Heart right ventricle (tissue), 16 donors: Measurements from ENCODE around the gene IMP3. TPM values are rescaled to one million over a fixed set of nuclear protein-coding genes. Genes with fewer than 3 reads are reported as not detected.

Source experiments
- ATAC-seq, 8 donors: fragments of 200-7000 bp; cut with Tn5 transposase; one replicate each; pipeline ENCODE4 v1.9.1; 2020; ENCODE audit warnings: mild to moderate bottlenecking in 8 of 8, moderate library complexity in 8 of 8, moderate number of reproducible peaks in 1 of 8
- DNase-seq, 2 donors: peaks; one replicate each; pipeline ENCODE4 v3.0.0-alpha.2; 2020
- H3K27ac ChIP-seq, 10 donors: fragments of 200-600 bp; sonication (generic) in 2 of 10; one replicate each; pipeline versions ENCODE4 v1.5.0 to v1.8.0; 2020 to 2022; ENCODE audit warnings: mild to moderate bottlenecking in 3 of 10
- H3K27me3 ChIP-seq, 7 donors: fragments of 200-600 bp; one replicate each; pipeline ENCODE4 v1.8.0; 2021 to 2022; ENCODE audit warnings: mild to moderate bottlenecking in 2 of 7
- H3K36me3 ChIP-seq, 9 donors: fragments of 200-600 bp; sonication (generic) in 1 of 9; one replicate each; pipeline versions ENCODE4 v1.5.0 to v1.8.0; 2020 to 2022; ENCODE audit warnings: mild to moderate bottlenecking in 2 of 9
- H3K4me1 ChIP-seq, 9 donors: fragments of 200-600 bp; sonication (generic) in 1 of 9; one replicate each; pipeline versions ENCODE4 v1.5.0 to v1.8.0; 2020 to 2022; ENCODE audit warnings: mild to moderate bottlenecking in 4 of 9
- H3K4me3 ChIP-seq, 10 donors: fragments of 200-600 bp; sonication (generic) in 2 of 10; one replicate each; pipeline versions ENCODE4 v1.5.0 to v1.8.0; 2020 to 2022; ENCODE audit warnings: mild to moderate bottlenecking in 7 of 10, moderate library complexity in 2 of 10
- H3K9me3 ChIP-seq, 11 donors: fragments of 200-600 bp in 10 of 11; sonication (generic) in 2 of 11; one replicate each; pipeline versions ENCODE4 v1.5.0 to v1.8.0; 2013 to 2022; ENCODE audit warnings: mild to moderate bottlenecking in 2 of 11, control low read depth in 1 of 11, moderate library complexity in 1 of 11
- CTCF ChIP-seq, 9 donors: fragments of 200-600 bp; sonication (generic) in 2 of 9; IDR thresholded peaks; one replicate each; pipeline versions ENCODE4 v1.5.0 to v1.8.0; 2021 to 2022; ENCODE audit warnings: antibody characterized with exemption in 9 of 9, mild to moderate bottlenecking in 5 of 9, moderate library complexity in 1 of 9
- WGBS, 2 donors: extraction: QIAGEN DNeasy Blood & Tissue Kit; methylation state at CpG; one replicate each; pipeline ENCODE4 v1.1.7; 2013; ENCODE audit warnings: inconsistent platforms in 1 of 2; 5-methylcytosine and 5-hydroxymethylcytosine counted together
- intact Hi-C, 10 donors: fragments of 100-400 bp; cut with DNase I; formaldehyde crosslinking; loops; one replicate each; pipeline versions ENCODE4 v1.11.1 to v1.14.2; 2022
- polyA plus RNA-seq, 2 donors: library from polyadenylated mRNA; stranded (reverse); fragments of 200-250 nt; gene quantifications; one replicate each; pipeline ENCODE4 v1.2.3, GENCODE V29; 2013
- total RNA-seq, 10 donors: library from RNA; stranded (reverse); fragmentation: NEBNext Ultra II Directional in 3 of 10; extraction: Animal tissue kit (Norgen Biotek cat#: 25700) in 3 of 10; gene quantifications; one replicate each; pipeline versions ENCODE4 v1.2.1 to v1.2.4, GENCODE V29; 2021 to 2023
- donor health status: Arrhythmogenic right ventricular cardiomyopathy.
- donor health status: ischemic (EF 13 %, LVEDD 7.1; RV severe dilation, severe dysfunction).
- donor health status: healthy with polysubstance abuse.
- donor health status: DM: no; HTN: yes; CAD: no.
- donor health status: DM: no; HTN: no; CAD: no.
- donor health status: ischemic (EF 25% LVEDD 6.9; RV normal size, moderate dysfunction).
- donor health status: ischemic (EF 25% LVEDD 5.7; RV mildly dilated, moderate dysfunction).
- donor health status: healthy.
- donor health status: DM: yes; HTN: yes; CAD: no.
- donor health status: Ischemic cardiomyopathy.
- donor health status: ischemic (EF 35%, LVEDD 5.7; RV mildly dilated, moderate dysfunction).
- donor health status: nonischemic (EF 11% LVEDD 7.7; RV severe dilation, severe dysfunction).
- donor health status: DM: yes; HTN: yes; CAD: no.
- donor health status: PGD.
- donor health status: ischemic (EF 29% LVEDD 5.4; RV normal size, mild dysfunction).
- donor health status: nonischemic (EF 23%, LVEDD 6.1; RV moderate dilation, normal function).

The IMP3 gene
- total and polyA plus RNA-seq, 12 donors, result 33.7 to 77.2 (median 40.2) TPM

DNA sequence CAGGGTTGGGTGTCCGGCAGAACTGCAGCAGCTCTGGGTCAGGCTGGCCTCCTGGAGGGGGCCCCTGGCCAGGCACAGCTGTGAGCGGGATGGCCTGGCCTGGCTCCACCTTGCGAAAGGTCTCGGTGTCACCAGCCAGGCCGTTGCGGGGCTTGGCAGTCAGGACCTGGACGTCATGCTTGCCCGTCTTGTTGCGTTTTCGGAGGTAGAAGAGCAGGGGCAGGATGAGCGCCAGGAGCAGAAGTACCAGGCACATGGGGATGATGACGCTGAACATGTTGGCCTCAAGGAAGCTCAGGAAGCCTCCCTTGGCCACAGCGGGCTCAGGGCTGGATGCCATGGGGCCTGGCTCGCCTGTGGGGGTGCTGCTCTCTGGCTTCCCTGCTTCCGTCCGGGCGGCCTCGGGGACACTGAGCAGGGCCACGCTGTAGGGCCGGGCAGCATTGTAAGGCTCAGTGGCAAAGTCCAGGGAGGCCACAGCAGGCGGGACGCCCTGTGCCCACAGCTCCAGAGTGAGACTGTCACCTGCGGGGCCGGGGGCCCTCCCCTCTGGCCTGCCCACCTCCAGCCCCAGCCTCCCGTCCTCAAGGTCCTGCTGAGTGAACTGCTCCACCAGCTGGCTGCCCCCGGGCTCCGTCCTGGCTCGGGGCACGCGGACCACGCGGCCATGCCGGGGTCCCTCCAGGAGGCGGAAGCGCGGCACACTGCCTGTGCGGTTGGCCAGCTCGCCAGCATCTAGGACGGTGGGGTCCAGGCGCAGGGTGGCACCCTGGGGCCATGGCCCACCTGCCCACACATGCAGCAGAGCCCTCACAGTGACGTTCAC, 35.8 kb upstream of the IMP3 start:
- Histone ChIP-seq H3K27me3 (no peaks in the 10 kb centered on the region), H3K27ac (peak overlapping the region in 4 of 10 donors; percentile 24 to 60 (median 36)), H3K9me3 (no peaks in the 10 kb centered on the region), H3K36me3 (peaks cover 0 to 30% (median 0%) of the 10 kb centered on the region in 9 donors), H3K4me3 (no peak overlapping the region), H3K4me1 (peaks cover 20 to 57% (median 37%) of the 10 kb centered on the region in 9 donors)
- no peak for TF ChIP-seq CTCF (IDR thresholded peaks at IDR 0.05)
- ATAC-seq (peak in 2 of 8 donors; percentile 3 to 19), DNase-seq (peak in 1 of 2 donors; percentile 42)
- 87 to 91% methylated on average over 41 of the region's 41 CpGs for WGBS, 2 donors
- intact Hi-C loops, result loop anchor here in 1 of 10 donors (10.0 kb wide), 1 partner anchor 161 kb away; no protein-coding TSS in a partner anchor

GRCh38 chr15:75674366-75674765, 34.3 kb upstream of the IMP3 start:
- H3K27ac ChIP-seq, result peak overlapping the region in 4 of 10 donors; percentile 11 to 79 (median 66)
- ATAC-seq, result no peak
- WGBS, 2 donors, result 77 to 92% methylated on average over 8 of the region's 8 CpGs

DNA sequence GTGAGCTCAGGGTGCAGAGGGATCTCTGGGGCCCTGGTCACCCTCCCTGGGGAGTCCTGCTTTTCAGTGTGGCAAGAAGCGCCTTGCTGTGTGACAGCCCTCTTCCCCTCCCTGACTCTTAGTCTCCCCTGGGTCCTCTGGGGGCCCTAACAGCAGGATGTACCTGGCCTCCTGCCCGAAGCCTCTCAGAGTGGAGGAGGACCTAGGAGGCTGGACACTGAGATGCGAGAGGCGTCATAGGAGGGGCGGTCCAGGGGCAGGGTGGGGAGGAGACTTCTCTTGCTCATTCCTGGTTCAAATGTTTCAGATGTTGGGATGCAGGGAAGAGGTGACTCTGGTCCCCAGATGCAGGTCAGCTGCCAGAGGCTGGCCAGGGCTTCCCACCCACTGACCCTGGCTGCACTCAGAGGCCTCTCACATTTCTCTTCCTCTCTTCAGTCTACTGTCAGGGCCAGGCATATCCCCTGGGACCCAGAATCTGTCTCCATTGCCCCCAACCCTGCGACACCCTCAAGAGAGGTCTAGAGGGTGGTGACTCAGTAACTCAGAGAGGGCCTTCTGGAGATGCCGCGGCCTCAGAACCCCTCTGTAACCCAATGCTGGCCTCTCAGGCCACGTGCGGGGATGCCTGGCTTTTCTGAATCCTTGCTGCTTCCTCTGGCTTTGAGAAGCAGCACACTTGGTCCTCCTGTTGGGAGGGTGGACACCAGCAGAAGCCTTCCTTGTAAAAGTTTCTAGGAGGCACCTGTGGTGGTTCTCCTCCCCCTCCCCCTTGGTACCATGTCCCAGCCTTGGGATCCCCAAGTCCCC, 33.6 kb upstream of the IMP3 start:
- DNase-seq, result peak; percentile 85 to 90
- H3K27ac ChIP-seq, result peak overlapping the region; percentile 11 to 81 (median 76)
- peak overlapping the region in 1 of 10 donors; percentile 18 for H3K4me3 ChIP-seq
- TF ChIP-seq CTCF (IDR thresholded peaks at IDR 0.05), result no peak
- no peaks in the 10 kb centered on the region for H3K27me3 ChIP-seq
- H3K4me1 ChIP-seq, result peaks cover 20 to 66% (median 37%) of the 10 kb centered on the region in 9 donors
- H3K9me3 ChIP-seq, result no peaks in the 10 kb centered on the region
- WGBS, 2 donors, result 57 to 60% methylated on average over 10 of the region's 10 CpGs
- intact Hi-C loops, result loop anchor here in 3 of 10 donors (5.0 to 10.0 kb wide), 2 partner anchors 36 to 159 kb away; no protein-coding TSS in a partner anchor
- peaks cover 0 to 16% (median 0%) of the 10 kb centered on the region in 9 donors for H3K36me3 ChIP-seq
- peak; percentile 66 to 85 (median 82) for ATAC-seq

More at GRCh38 chr15:75674366-75674765, 34.3 kb upstream of the IMP3 start:
- peaks cover 0 to 23% (median 0%) of the 10 kb centered on the region in 9 donors for H3K36me3 ChIP-seq
- no peaks in the 10 kb centered on the region for H3K27me3 ChIP-seq
- no peak for DNase-seq
- TF ChIP-seq CTCF (IDR thresholded peaks at IDR 0.05), result no peak
- peaks cover 20 to 66% (median 37%) of the 10 kb centered on the region in 9 donors for H3K4me1 ChIP-seq
- intact Hi-C loops, result loop anchor here in 3 of 10 donors (5.0 to 10.0 kb wide), 2 partner anchors 37 to 160 kb away; no protein-coding TSS in a partner anchor
- H3K9me3 ChIP-seq, result no peaks in the 10 kb centered on the region
- no peak overlapping the region for H3K4me3 ChIP-seq
